Mucosa of descending colon (tissue), 3 donors: Measurements from ENCODE around the gene DUOXA2. TPM values are rescaled to one million over a fixed set of nuclear protein-coding genes. Genes with fewer than 3 reads are reported as not detected.

Experiments
- ATAC-seq: fragments of 200-7000 bp; cut with Tn5 transposase; one replicate; pipeline ENCODE4 v1.9.1; 2020; ENCODE audit warnings: mild to moderate bottlenecking, moderate library complexity
- DNase-seq, 3 donors: peaks; one replicate each; pipeline ENCODE4 v3.0.0-alpha.2; 2020
- H3K36me3 ChIP-seq: fragments of 200-600 bp; one replicate; pipeline ENCODE4 v1.8.0; 2021; ENCODE audit warnings: low read depth, mild to moderate bottlenecking
- H3K4me1 ChIP-seq: fragments of 200-600 bp; one replicate; pipeline ENCODE4 v1.8.0; 2021; ENCODE audit warnings: low read depth, mild to moderate bottlenecking
- H3K4me3 ChIP-seq: fragments of 200-600 bp; one replicate; pipeline ENCODE4 v1.8.0; 2021; ENCODE audit warnings: mild to moderate bottlenecking
- H3K9me3 ChIP-seq: fragments of 200-600 bp; one replicate; pipeline ENCODE4 v1.8.0; 2021; ENCODE audit warnings: mild to moderate bottlenecking
- CTCF ChIP-seq: fragments of 200-600 bp; IDR thresholded peaks from one replicate; pipeline ENCODE4 v1.8.0; 2022; ENCODE audit warnings: antibody characterized with exemption, mild to moderate bottlenecking
- intact Hi-C, 2 donors: fragments of 100-400 bp; cut with DNase I in 1 of 2; cut with micrococcal nuclease in 1 of 2; formaldehyde crosslinking; loops; one replicate each; pipeline versions ENCODE4 v1.11.0 to v1.11.1; 2022; cut with DNase I, micrococcal nuclease
- total RNA-seq, 3 donors: library from RNA; stranded (reverse); fragmentation: NEBNext Ultra II Directional in 2 of 3; extraction: Animal tissue kit (Norgen Biotek cat#: 25700) in 2 of 3; gene quantifications; one replicate each; pipeline versions ENCODE4 v1.2.1 to v1.2.4, GENCODE V29; 2021 to 2023
- donor health status: DM: no; HTN: no; CAD: no; lungs with moderate emphysema.
- donor health status: DM: no; HTN: no; CAD: no.
- donor health status: DM: no; HTN: yes; CAD: no.

Gene DUOXA2
- total RNA-seq, 3 donors from 2014 or later = 0.32 to 5.8 (median 1.2) TPM

DNA sequence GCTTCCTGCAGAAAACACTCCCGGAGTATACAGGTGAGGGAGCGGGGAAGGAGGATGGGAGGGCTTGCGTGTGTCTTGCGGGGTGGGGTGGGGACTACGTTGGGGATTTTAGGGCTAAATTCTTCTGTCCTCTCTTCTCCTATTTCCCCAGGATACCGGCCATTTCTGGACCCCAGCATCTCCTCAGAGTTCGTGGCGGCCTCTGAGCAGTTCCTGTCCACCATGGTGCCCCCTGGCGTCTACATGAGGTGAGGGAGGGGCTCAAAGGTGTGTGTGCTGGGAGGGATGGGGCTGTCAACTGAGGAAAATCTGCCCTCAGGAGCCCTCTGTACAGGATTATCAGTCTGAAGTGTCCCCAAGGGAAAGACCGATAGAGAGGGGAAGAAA, 22.2 kb downstream of the DUOXA2 start:
- no peak for TF ChIP-seq CTCF
- Histone ChIP-seq H3K4me3 (no peak overlapping the region), H3K9me3 (no peaks in the 10 kb centered on the region), H3K36me3 (no peaks in the 10 kb centered on the region), H3K4me1 (peaks cover 7% of the 10 kb centered on the region)
- ATAC-seq (no peak), DNase-seq (no peak)
- intact Hi-C loops = no loop called here

- ATAC-seq = no peak
- no peak for DNase-seq
- intact Hi-C loops = no loop called here
- H3K9me3 ChIP-seq = no peaks in the 10 kb centered on the region
- TF ChIP-seq CTCF = no peak
- peaks cover 7% of the 10 kb centered on the region for H3K4me1 ChIP-seq
- no peaks in the 10 kb centered on the region for H3K36me3 ChIP-seq
- H3K4me3 ChIP-seq = no peak overlapping the region
These were observed 23.6 kb downstream of the DUOXA2 start for GRCh38 chr15:45137703-45138102.

GRCh38 chr15:45138814-45139765, 25.0 kb downstream of the DUOXA2 start:
- Histone ChIP-seq H3K4me1 (peaks cover 7% of the 10 kb centered on the region), H3K36me3 (no peaks in the 10 kb centered on the region), H3K4me3 (no peak overlapping the region), H3K9me3 (no peaks in the 10 kb centered on the region)
- intact Hi-C loops = no loop called here
- no peak for DNase-seq
- no peak for ATAC-seq
- no peak for TF ChIP-seq CTCF

DNA sequence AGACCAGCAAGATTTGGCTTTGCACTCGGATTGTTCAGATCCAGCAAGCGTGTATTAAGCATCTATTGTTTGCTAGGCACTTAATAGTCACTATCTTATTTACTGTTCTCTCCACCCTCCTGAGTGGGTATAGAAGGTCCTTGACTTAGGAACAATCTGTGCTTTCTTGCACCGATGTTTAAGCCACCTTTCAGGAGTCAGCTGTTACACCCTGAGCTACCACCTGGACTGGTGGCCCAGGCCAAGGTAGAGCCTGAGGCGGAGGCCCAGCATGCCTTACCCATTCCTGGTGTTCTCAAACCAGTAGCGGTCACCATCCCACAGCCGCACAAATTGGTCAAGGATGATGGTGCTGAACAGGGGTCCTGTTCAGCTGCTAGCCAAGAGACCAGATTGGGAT, 25.6 kb downstream of the DUOXA2 start:
- DNase-seq (no peak), ATAC-seq (no peak)
- Histone ChIP-seq H3K4me1 (peaks cover 6% of the 10 kb centered on the region), H3K36me3 (no peaks in the 10 kb centered on the region), H3K9me3 (no peaks in the 10 kb centered on the region), H3K4me3 (no peak overlapping the region)
- intact Hi-C loops = no loop called here
- no peak for TF ChIP-seq CTCF

- TF ChIP-seq CTCF = no peak
- DNase-seq (no peak), ATAC-seq (no peak)
- H3K4me3 ChIP-seq = no peak overlapping the region
- H3K36me3 ChIP-seq = no peaks in the 10 kb centered on the region
- intact Hi-C loops = no loop called here
- no peaks in the 10 kb centered on the region for H3K9me3 ChIP-seq
- H3K4me1 ChIP-seq = no peaks in the 10 kb centered on the region
These were observed 26.6 kb downstream of the DUOXA2 start for GRCh38 chr15:45140557-45141250.
